Germinal center (tissue), 1 donor: ENCODE measurements around the gene TPCN2.
A peak's percentile ranks its signal among the peaks of the same experiment; 100 is the strongest.

Experiments
- DNase-seq: peaks from one replicate; pipeline ENCODE4 v3.0.0; 2012; ENCODE audit warnings: mixed read lengths, low spot score

Gene TPCN2

DNA sequence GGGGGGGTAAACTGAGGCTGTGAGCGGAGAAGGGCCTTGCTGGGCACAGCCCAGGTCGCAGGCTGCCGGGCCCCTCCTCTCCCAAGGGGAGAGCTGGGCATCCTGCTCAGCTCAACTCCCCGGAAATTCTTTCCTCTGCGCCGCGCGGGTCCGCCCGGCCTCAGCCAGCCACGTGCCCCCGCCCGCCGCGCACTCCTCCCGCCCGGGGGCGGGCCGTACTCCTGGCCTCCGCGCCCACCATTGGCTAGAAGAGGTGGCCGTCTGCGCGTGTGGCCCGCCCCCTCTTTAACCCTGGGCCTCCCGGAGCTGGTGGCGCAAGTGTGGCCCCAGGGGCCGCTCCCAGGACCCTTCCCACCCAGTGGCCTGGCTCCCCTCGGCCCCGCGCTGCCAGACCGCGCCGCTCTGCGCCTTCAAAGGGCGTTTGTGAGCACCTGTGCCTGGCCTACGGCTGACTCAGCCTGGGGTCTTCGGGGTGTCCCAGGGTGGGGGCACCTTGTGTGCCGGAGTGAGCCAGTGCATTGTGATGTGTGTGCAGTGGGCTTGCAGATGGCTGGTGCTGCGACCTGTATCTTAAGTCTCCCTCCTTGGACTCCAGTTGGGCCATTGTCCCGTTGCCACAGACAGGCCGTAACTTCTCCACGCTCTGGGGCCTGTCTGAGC, 37.6 kb upstream of the TPCN2 start:
- peak; percentile 53 for DNase-seq

- no peak for DNase-seq
Observed at GRCh38 chr11:69011624-69012091, 37.1 kb upstream of the TPCN2 start.

GRCh38 chr11:69012092-69013008, 36.4 kb upstream of the TPCN2 start:
- DNase-seq: no peak

DNA sequence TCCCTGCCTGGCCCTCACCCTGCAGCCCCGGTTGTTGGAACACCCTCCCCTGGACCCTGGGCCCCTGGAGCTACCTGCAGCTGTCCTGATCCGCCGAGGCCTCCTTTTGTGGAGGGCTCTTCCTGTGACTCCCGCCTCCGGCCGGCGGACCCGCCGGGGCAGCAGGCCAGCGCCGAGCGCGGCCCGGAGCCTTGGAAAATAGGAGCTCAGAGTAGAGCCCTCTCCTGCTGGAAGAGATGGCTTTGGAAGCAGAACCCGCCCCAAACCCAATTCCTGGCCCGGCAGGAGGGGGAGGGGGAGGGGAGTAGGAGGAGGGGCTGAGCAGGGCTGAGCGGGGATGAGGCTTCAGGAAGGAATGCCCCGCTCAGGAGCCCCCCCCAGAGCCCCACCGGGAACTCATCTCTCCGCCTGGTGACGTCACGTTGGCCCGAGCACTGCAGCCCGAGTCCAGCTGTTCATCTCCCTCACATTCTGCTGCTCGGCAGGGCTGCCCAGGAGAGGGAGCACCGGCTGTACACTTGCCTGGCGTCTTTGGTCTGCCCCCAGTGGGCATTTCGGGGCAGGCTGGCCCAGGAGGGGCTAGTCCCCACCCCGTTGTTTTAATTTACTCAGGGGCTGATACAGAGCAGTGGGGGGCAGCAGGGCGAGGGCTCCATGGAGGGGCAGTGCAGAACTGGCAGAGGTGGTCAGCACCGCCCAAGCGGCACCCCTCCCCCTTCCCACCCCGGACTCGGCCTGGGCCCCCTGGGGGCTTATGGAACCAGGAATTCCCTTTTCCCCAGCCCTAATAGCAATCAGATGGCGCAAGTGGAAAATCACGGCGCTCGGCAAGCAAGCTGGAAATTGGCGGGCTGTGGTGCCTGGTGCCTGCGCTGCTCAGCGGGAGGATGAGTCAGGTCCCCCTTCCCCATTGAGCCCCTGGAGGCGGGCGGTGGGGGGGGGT, 35.5 kb upstream of the TPCN2 start, which contains the start of gene MRGPRF:
MRGPRF (minus strand) TSS at position 238 of the 943 bp plus-strand sequence. CDS start 3,345 bp downstream, outside the sequence.
- no peak for DNase-seq

DNA sequence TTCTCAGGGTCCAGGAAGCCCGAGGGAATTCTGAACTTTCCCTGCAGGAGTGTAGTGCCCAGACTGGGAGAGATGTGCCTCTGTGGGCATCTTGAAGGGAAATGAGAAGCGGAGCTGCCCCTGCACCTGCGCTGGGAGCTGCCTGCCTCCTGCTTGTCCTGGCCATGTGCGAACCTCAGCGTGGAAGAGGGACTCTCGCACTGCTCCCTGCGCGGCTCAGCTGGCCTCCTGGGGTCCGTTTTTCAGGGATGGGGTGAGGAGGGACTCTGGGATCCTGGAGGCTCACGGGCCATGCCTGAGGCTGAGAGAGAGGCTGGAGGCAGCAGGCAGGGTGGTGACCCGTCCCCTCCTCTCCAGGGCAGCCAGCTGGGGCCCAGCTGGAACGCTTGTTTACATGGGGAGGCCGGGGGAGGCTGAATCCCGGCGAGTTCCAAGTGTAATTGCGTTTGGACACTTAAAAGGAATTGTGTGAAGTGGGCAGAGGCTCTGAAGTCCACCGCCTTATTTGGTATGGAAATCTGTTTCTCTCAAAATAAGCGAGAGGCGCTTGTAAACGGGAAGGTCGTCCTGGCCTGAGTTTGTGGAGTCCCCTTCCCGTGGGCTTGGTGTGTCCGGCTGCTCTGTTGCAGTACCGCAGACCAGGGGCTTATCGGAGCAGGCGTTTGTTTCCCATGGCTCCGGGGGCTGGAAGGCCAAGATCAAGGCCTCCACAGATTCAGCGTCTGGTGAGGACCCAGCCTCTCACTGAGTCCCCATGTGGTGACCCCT, 34.5 kb upstream of the TPCN2 start:
- DNase-seq: no peak

DNA sequence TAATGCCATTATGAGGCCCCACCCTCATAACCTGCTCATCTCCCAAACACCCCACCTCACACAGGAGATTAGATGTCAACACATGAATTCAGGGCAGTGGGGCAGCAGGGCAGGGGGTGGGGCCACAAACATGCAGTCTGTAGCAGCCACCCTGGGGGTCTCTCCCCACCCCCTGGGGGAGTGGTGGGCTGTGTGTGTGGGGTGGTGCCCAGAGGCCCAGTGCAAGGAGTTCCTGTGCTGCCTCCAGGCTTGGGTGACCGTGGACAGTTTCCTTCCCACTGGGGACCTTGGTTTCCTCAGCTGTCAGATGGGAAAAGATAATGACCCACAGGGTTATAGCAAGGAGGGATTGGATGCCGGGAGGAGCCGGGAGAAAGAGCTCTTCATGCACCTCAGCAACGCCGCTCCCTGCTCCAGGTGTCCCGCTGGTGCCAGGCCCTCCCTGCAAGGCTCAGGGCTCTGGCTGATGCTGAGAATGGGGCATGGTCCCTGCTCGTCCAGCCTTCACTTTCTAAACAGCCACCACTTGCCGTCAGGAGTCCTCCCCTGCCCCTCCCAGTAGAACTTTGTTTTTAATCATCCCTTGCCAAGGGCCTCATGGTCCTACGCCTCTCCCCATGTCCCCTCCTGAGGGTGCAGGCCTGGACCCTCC, 33.7 kb upstream of the TPCN2 start:
- DNase-seq: no peak

- no peak for DNase-seq
Observed at GRCh38 chr11:69017951-69018350, 30.8 kb upstream of the TPCN2 start.

- no peak for DNase-seq
Observed at GRCh38 chr11:69018924-69019323, 29.8 kb upstream of the TPCN2 start.

GRCh38 chr11:69022260-69022659, 26.5 kb upstream of the TPCN2 start:
- DNase-seq: no peak

DNA sequence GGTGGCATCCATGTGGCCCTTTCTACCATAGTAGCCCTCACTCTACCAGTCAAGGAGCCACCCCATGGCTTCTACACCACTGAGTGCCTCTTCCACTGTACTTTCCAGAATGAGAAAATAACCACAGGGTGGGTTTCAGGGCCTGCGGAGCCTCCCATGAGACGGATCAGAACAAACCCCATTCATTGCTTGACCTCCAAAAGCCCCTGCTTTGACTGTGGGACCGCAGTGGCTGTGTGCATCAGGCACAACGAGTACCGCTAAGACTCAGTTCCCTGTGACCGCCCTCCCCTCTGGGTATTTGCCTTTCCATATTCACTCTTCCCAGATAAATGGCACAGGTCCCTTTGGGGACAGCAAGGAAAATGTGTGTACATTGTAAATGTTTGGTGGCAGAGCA, 24.2 kb upstream of the TPCN2 start:
- no peak for DNase-seq

DNA sequence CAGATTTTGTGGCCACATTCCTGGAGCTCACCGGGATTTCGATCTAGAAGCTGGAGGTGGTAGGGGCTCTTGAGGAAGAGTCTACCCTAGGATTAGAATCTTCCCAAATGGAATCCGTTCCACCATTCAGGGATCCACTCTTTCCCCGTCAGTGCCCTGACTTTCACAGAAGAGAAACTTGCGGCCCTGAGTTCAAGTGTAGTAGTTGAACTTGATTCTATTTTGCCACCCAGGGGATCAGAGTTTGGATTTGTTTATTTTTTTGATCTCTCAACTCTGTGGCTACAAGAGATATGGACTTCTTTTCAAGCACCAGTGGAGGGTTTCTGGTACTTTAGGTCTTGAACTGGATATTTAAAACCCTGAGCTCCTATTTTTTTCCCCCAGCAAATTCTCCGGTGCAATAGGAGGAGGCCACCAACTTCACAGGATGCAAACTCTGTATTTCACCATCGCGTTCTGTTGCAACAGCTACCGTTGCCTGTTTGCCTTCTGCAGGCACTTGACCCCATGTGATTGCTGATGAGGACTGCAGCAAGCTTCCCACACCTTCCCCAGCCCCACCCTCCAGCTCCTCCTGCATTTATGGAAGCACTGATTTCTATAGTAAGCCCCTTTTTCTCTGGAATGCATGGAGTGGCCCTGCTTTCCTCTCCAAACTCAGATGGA, 20.9 kb upstream of the TPCN2 start:
- DNase-seq: no peak

- DNase-seq: no peak
Observed at GRCh38 chr11:69030301-69030700, 18.4 kb upstream of the TPCN2 start.

- DNase-seq: no peak
Observed at GRCh38 chr11:69032833-69033232, 15.9 kb upstream of the TPCN2 start.

GRCh38 chr11:69033431-69033830, 15.3 kb upstream of the TPCN2 start:
- DNase-seq: no peak

DNA sequence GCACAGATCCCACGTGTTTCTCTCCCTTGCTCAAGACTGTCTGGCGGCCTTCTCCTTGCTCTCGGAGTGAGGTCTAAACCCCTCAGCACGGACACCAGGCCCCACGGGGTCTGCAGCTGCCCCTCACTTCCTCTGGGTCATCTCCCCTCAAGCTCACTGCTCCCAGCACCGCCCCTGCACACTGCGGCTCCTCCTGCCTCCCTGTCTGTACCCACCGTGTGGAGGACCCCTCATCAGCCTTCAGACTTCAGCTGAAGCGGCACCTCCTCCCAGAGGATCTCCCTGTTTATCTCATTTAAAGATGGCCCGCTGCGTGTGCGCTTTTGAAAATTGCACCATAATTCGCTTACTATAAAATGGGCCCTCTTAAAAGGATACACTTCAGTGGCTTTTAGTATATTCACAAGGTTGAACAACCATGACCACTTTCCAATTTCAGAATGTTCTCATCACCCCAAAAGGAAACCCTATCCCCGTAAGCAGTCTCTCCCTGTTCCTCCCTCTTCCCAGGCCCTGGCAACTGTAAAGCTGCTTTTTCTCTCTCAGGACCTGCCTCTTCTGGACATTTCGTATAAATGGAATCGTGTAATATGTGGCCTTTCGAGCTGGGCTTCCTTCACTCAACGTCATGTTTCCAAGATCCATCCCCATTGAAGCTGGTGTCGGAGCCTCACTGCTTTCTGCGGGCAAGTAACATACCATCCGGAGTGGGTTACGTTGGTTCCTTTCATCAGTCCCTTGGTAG, 14.4 kb upstream of the TPCN2 start:
- no peak for DNase-seq

GRCh38 chr11:69035150-69035945, 13.4 kb upstream of the TPCN2 start:
- DNase-seq: no peak

DNA sequence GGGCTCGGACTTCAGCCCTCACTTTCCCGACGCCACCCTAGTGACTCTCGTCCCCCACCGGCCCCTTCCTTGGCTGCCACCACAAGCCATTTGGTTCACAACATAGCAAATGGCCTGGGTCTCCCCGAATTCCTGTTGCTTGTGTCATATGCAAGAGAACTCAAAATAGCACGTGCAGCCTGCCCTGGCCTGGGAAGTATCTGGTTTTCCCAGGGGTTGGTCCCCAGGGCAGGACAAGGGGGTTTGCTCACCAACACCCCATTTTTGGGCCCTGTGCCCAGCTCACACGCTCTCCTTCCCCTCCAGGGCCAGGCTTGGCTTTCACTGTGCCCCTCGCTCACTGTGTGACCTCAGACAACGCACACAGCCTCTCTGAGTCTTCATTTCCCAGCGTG, 12.8 kb upstream of the TPCN2 start:
- DNase-seq: no peak

DNA sequence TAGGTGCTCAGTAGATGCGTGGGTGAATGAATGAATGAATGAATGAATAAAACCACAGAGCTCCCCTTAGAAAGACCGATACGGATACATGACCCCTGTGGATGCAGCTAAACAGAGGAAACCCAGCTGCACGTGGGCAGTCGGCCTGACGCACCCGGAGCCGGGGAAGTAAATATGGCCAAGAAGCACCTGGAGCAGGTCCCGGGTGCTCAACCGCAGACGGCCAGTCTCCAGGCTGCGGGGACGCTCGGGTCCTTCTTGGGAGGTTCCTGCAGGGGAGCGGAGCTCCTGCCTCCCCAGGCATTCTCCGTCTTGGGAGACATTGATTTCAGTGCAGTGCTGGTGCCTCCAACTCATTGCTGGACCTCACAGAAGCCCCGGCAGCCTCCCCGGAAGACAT, 11.7 kb upstream of the TPCN2 start:
- no peak for DNase-seq

DNA sequence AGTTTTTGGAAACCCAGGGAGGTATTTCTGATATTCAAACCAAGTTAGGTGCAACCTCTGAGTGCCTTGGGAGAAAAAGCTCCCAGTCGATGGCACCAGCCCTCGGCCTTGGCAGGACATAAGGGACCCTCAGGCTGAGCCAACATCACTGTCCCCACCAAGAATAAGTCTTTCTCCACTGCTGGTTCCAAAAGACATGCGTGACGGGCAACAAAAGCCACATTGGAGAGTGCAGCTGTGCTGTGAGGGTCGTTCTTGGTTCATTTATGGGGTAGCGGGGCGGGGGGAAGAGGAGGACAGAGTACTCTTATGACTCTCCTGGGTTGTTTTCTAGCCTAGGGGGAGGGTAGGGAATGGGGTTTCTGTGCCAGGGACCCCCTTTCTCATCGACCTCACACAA, 11.2 kb upstream of the TPCN2 start:
- no peak for DNase-seq
